ENCODE data around the gene POLR1F.
"Not testable (repeated sequence)": the region's sequence is repeated elsewhere in the genome, so short reads cannot be mapped to it uniquely, and the experiment has no call there.

Gene POLR1F

GRCh38 chr7:19698331-19698730 is 10.5 kb downstream of the POLR1F start:
- no peak overlapping the region for H3K27ac ChIP-seq
- TF ChIP-seq CTCF (conservative IDR thresholded peaks at IDR 0.05) = no peak

GRCh38 chr7:19696926-19697325 is 11.9 kb downstream of the POLR1F start:
- no peak overlapping the region for H3K27ac ChIP-seq
- TF ChIP-seq CTCF (conservative IDR thresholded peaks at IDR 0.05) = no peak

GRCh38 chr7:19692111-19692828 is 16.6 kb downstream of the POLR1F start:
- no peak overlapping the region for H3K27ac ChIP-seq

GRCh38 chr7:19690736-19691135 is 18.1 kb downstream of the POLR1F start:
- no peak for TF ChIP-seq CTCF (conservative IDR thresholded peaks at IDR 0.05)
- H3K27ac ChIP-seq = no peak overlapping the region

More at GRCh38 chr7:19692111-19692828, 16.6 kb downstream of the POLR1F start:
- TF ChIP-seq CTCF (conservative IDR thresholded peaks at IDR 0.05) = no peak

GRCh38 chr7:19689130-19689529 is 19.7 kb downstream of the POLR1F start:
- not testable (repeated sequence) for H3K27ac ChIP-seq

GRCh38 chr7:19681596-19681995 is 27.2 kb downstream of the POLR1F start:
- H3K27ac ChIP-seq = no peak overlapping the region
- TF ChIP-seq CTCF (conservative IDR thresholded peaks at IDR 0.05) = no peak

GRCh38 chr7:19677180-19677579 is 31.7 kb downstream of the POLR1F start:
- no peak for TF ChIP-seq CTCF (conservative IDR thresholded peaks at IDR 0.05)
- H3K27ac ChIP-seq = no peak overlapping the region

- TF ChIP-seq CTCF (conservative IDR thresholded peaks at IDR 0.05) = no peak
- no peak overlapping the region for H3K27ac ChIP-seq
These were observed 33.0 kb downstream of the POLR1F start for GRCh38 chr7:19675816-19676215.
